ENCODE measurements around the gene PDIA5.

Gene PDIA5

GRCh38 chr3:123201557-123202427 lies 135.0 kb downstream of the PDIA5 start, which contains the start of gene SEC22A:
TSS of gene SEC22A (plus strand) at chr3:123201943. CDS start at chr3:123209218, 7,275 bp downstream.
- Histone ChIP-seq H3K79me2 (ENCODE audit: insufficient read depth, low read depth) (peaks cover 26% of the 10 kb centered on the region), H2AFZ (ENCODE audit: low read depth) (peak within 1 kb of the TSS; percentile 99), H3K4me1 (ENCODE audit: low read depth, poor library complexity, severe bottlenecking) (peaks cover 15% of the 10 kb centered on the region), H4K20me1 (ENCODE audit: insufficient read depth) (no peaks in the 10 kb centered on the region), H3K4me2 (peak within 1 kb of the TSS; percentile 91), H3K27me3 (ENCODE audit: insufficient read depth, low read depth) (no peaks in the 10 kb centered on the region), H3K4me3 (IDR thresholded peaks at IDR 0.05; ENCODE audit: insufficient read depth, low read depth, low read length) (peak within 1 kb of the TSS; percentile 95), H3K27ac (peak within 1 kb of the TSS; percentile 40; the same call in 1 of the 2 replicates), H3K36me3 (ENCODE audit: insufficient read depth) (no peaks in the 10 kb centered on the region), H3K9ac (peak within 1 kb of the TSS; percentile 77)
- TF ChIP-seq CTCF (conservative IDR thresholded peaks at IDR 0.05; ENCODE audit: low read depth, low read length): no peak

DNA sequence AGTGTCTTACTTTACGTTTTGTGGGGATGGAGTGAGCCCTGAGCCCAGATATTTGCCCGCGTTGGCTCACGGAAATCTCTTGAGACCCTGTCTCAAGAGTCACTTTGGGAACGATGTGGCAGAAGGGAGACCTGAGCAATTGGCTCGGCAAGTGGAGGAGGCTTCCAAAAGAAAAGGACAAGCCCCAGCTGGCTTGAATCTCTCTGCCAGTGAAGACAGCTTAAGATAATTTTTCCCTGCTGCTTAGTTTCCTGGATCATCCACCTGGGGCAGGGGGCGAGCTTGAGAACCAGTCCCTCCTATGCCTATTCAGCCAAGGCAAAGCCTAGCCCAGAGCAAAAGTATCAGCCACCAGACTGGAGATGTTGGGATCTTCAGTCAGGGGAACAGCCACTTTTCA lies 135.6 kb downstream of the PDIA5 start:
- Histone ChIP-seq H3K9ac (peak overlapping the region; percentile 77), H3K4me1 (ENCODE audit: low read depth, poor library complexity, severe bottlenecking) (peaks cover 15% of the 10 kb centered on the region), H4K20me1 (ENCODE audit: insufficient read depth) (no peaks in the 10 kb centered on the region), H3K79me2 (ENCODE audit: insufficient read depth, low read depth) (peaks cover 26% of the 10 kb centered on the region), H3K4me2 (peak overlapping the region; percentile 76), H2AFZ (ENCODE audit: low read depth) (peak overlapping the region; percentile 99), H3K27ac (peak overlapping the region; percentile 40; the same call in 1 of the 2 replicates), H3K27me3 (ENCODE audit: insufficient read depth, low read depth) (no peaks in the 10 kb centered on the region), H3K4me3 (IDR thresholded peaks at IDR 0.05; ENCODE audit: insufficient read depth, low read depth, low read length) (peak overlapping the region; percentile 95), H3K36me3 (ENCODE audit: insufficient read depth) (no peaks in the 10 kb centered on the region)
- no peak for TF ChIP-seq CTCF (conservative IDR thresholded peaks at IDR 0.05; ENCODE audit: low read depth, low read length)

All from KMS-11 (cell line).